HL-60/S4 treated with retinoic acid at 250 ng/mL for 4 days and 3 days (cell line): ENCODE results near the gene CFAP97D2.
"Not testable (repeated sequence)": the region's sequence is repeated elsewhere in the genome, so short reads cannot be mapped to it uniquely, and the experiment has no call there.

ENCODE experiments used
- in situ Hi-C: fragments of 300-500 bp; cut with MboI; formaldehyde crosslinking; loops from 2 replicates; pipeline ENCODE4 v1.7.0; 2022; ENCODE audit warnings: low sequenced_read_pairs

Gene CFAP97D2

DNA sequence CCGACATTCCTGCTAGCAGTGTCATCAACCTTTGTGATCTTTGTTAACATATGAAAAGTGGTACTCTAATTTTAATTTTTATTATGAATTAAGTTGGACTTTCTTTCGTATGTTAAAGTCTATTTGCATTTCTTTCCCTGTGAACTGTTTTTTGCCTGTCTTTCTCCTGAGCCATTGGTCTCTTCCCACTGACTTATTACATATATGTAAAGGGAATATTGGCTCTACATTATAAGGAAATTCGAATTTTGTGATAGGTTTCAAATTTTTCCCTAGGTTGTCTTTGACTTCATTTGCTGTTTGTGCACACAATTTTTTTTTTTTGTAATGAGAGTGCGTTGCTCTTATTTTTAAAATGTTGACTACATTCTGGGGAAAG, 55.2 kb downstream of the CFAP97D2 start:
- in situ Hi-C loops = no loop called here

DNA sequence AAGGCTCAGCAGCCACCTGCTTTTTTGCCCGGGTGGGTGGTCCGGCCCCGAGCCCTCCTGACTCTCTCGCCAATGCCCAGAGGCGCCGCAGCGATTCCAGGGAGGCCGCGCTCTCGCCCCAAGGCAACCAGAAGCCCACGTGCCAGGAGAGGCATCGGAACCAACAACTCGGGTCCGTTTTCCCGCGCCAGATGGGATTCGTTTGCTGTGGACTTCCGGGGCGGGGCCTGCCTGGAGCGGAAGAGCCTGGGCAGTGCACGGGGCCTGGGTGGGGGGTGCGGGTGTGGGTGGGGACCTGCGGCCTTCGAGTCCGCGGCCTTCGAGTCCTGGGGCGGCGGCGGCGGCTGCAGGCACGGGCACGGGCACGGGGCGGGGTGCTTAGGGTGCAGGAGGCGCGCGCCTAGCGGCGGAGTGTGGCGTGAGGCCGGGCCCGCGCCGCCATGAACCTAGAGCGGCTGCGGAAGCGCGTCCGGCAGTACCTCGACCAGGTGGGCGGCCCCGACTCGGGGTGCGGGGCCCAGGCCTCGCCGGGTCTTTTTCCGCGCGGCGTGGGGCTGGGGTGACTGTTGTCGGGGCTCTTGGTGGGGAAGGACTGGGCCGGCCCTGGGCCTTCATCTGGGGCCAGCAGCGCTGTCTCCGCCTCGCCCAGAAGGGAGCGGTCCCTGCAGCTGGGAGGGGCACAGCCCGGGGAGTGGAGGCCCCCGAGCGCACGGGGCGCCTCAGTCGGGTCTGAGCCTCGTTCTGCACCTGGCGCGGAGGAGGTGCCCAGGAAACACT, 55.8 kb downstream of the CFAP97D2 start, which contains the start of gene CDC16:
Gene CDC16, plus strand, starts transcription at position 253 of the 777 bp plus-strand sequence. Its CDS starts 188 bp downstream, at position 441.
- in situ Hi-C loops = no loop called here

DNA sequence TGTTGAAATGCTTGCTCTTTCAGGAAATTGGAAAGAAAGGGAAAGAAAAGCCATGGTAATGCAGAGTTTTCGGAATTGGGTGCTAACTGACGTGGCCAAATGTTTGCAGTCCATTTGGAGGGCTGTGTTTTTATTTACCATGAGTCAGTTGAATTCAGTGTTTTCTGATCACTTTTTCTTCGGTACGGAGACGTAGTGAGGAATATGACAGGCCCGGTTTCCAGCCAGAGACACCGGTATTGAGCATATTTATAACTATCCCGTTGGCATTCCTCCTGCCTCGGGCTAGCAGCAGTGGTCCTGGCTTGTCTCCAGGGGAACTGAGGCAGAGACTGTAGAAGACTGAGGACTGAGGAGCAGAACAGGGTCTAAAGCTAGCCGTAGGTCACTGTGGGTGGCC, 56.6 kb downstream of the CFAP97D2 start:
- in situ Hi-C loops = no loop called here

DNA sequence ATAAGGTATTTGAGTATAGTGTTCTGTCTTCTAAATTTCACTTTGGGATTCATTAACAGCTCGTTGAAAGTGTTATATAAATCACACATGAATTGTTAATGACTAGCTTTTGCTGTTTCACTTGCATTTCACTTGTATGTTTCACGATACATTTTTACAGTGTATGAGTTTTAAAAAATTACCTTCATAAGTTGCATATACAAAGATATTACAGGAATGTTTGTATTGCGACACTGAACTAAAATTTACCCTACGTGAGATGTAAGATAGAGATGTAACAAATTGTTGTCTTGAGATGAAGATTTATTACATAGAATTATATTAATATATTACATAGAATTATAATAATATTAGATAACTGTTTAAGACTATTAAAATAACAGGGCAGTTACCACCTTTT, 57.2 kb downstream of the CFAP97D2 start:
- in situ Hi-C loops = no loop called here

DNA sequence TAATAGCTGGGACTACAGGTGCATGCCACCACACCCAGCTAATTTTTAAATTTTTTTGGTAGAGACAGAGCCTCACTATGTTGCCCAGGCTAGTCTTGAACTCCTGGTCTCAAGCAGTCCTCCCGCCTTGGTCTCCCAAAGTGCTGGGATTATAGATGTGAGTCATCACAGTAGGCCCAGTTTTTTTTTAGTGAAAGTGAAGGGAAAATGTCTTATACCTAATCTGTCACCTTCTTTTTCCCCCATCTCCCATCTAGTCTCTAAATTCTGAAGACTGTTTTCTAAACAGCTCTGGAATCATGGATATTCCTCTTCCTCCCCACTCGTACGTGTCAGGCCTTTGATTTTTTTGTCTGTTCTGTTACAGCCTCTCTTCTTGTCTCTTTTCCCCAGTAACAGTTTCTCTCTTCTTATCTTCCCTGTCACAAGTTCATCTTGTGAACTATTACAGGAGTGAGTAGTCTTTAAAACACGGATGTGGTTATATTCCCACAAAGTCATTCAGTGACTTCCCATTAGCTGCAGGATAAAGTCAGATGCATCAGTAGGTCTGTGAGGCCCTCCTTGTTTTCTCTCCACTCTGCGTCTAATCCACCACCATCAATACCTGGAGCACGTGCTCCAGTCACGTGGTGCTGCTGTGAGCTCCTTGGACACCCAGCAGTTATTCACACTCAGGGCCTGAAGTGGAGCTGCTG, 58.5 kb downstream of the CFAP97D2 start:
- in situ Hi-C loops = no loop called here

DNA sequence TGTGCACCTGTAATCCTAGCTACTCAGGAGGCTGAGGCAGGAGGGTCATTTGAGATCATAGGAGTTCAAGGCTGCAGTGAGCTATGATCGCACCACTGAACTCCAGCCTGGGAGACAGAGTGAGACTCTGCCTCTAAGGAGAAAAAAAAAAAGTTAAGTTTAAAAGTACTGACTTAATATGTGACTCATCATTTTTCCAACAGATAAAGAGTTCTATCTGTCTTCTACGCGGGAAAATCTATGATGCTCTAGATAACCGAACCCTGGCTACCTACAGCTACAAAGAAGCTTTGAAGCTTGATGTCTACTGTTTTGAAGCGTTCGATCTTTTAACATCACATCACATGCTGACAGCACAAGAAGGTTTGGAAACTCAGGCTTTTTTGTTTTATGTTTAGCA, 62.9 kb downstream of the CFAP97D2 start:
- in situ Hi-C loops = no loop called here

DNA sequence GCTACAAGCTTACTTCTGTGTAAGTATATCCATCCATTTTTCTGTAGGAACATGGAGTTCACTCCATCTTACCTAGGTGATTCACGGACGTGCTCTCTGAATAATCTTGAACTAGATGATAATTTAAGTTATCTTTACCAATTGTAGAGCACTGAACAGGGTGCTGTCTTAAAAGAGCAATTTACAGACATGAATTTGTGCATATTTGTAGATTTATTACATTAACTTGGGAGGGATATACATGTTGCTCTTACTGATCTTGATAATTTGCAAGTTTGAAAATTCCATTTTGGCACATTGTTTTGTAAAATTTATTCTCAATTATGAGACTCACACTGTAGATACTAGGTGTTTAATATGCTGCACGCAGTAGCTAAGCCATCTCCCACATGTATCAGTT, 64.9 kb downstream of the CFAP97D2 start:
- in situ Hi-C loops = no loop called here

DNA sequence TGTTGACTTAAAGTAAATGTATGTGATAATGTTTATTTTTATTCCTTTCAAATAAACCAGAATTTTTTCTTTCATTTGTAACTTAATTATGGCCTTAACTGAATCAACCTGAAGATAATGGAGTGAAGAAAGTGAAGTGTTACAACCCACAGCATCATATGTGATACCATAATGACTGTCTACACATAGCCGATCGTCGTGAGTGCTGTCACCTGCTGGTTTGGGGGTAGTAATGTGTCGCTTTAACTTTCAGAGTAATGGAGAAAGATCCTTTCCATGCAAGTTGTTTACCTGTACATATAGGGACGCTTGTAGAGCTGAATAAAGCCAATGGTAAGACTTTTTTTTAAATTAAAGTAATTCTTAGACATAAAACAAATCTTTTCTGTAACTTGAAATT, 65.6 kb downstream of the CFAP97D2 start:
- in situ Hi-C loops = no loop called here

DNA sequence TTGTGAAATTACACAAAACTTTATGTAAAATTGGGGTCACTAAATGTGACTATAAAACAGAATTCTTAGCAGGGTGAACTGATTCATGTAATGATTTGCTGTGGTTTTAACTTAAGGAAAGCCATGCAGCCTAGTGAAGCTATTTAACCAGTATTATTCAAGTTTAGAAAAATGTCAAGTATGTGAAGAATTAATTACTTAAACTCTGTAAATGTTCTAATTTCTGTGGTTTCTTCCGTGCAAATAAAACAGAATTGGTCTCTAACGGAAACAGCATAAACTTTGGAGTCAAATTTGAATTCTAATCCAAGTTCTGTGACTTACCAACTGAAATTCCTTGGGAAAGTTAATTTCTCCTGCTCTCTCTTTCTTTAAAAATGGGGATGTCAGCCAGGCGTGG, 69.0 kb downstream of the CFAP97D2 start:
- in situ Hi-C loops = no loop called here

DNA sequence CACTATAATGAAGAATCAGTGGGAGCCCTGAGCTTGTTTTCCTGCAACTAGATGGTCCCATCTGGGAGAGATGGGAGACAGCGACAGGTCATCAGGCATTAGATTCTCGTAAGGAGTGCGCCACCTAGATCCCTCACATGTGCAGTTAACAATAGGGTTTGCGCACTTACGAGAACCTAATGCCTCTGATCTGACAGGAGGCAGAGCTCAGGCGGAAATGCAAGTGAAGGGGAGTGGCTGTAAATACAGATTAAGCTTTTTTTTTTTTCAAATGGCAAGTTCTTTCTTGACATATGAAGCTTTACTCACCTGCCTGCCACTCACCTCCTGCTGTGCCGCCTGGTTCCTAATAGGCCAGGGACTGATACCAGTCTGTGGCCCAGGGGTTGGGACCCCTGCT, 70.0 kb downstream of the CFAP97D2 start:
- in situ Hi-C loops = no loop called here

DNA sequence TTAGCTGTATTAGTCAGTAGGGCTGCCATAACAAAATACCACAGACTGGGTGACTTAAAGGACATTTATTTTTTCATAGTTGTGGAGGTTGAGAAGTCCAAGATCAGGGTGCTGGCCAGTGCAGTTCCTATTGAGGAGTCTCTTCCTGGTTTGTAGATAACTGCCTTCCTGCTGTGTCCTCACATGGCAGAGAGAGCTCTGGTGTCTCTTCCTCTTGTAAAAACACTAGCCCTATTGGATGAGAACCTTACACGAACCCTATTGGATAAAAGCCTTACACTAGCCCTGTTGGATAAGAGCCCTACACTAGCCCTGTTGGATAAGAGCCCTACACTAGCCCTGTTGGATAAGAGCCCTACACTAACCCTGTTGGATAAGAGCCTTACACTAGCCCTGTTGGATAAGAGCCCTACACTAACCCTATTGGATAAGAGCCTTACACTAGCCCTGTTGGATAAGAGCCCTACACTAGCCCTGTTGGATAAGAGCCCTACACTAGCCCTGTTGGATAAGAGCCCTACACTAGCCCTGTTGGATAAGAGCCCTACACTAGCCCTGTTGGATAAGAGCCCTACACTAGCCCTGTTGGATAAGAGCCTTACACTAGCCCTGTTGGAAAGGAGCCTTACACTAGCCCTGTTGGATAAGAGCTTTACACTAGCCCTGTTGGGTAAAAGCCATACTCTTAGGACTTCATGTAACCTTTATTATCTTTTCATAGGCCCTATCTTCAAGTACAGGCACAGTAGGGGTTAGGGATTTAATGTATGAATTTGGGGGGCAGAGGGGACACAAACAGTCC, 72.8 kb downstream of the CFAP97D2 start:
- in situ Hi-C loops = not testable (repeated sequence)

DNA sequence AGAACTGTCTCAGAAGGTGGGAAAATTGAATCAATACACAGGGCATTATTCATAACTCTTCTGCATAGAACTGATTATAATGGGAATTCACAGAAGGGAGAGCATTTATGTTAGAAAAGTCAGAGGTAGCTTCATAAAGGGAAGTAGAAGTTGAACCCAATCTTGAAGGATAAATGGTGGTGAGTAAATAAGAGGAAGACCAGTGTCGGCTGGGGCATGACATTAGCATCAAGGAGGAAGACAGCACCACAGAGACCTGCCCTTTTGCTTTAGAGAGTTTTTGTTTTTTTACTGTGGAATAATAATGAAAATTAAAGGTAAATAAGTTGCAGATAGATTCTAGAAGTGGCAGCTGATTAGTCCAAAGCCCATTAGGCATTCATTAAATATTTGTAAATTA, 77.5 kb downstream of the CFAP97D2 start:
- in situ Hi-C loops = no loop called here

DNA sequence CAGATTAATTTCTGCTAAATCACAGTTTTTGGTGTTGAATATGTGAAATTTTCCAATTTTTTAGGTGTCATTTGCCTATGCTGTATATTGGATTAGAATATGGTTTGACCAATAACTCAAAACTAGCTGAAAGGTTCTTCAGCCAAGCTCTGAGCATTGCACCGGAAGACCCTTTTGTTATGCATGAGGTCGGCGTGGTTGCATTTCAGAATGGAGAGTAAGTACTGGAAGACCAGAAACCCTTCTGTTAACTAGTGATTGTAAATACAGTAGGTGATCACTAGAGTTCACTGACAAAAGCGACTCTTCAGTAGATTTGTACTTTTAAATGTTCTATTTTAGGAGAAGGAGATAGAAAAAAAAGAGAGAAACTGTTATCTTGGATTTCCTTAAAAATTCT, 78.0 kb downstream of the CFAP97D2 start:
- in situ Hi-C loops = no loop called here

DNA sequence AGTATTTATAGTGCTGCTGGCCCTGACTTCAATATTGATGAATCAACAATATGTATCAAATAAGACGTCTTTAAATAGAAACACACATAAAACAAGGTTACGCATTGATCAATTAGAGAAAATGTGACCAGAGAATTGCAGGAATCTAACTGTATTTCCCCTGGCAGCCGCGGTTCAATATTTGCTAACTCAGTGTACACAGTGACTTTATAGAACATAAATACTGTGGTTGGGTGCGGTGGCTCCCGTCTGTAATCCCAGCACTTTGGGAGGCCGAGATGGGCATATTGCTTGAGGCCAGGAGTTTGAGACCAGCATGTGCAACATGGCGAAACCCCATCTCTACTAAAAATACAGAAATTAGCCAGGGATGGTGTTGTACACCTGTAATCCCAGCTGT, 79.5 kb downstream of the CFAP97D2 start:
- in situ Hi-C loops = no loop called here

DNA sequence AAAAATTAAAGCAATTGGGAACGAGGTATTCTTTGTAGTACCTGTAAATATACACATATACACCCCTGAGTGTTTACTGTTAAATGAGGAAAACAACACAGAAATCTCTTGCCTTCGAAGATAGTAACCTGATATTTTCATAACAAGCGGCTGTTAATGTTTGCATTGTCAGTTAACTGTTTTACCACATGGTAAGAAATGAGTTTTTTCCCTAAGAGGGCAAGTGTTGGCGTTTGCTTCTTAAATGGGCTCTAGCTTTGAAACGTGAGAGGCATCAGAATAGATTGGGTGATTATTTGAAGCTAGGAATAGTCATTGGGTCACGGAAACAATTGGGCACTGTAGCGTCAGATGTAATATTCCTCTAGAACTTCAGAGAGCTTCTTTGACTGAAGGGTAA, 80.3 kb downstream of the CFAP97D2 start:
- in situ Hi-C loops = no loop called here

DNA sequence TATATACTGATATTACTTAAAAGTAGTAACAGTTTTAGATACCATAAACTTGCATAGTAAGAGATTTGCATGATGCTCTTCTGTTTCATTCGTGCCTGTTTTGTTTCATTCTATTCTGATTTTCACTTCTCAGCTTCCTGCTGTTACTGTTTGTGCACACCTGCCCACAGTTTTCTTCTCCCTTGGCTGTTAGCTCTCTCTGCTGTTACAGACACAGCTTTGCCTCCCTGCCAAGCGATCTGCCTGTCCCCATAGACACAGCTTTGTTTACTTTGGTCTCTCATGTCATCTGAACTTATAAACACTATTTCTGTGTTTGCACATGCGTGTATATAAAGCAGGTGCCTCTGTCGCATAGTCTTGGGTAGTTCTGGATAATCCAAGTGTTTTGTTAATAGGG, 80.9 kb downstream of the CFAP97D2 start:
- in situ Hi-C loops = no loop called here

DNA sequence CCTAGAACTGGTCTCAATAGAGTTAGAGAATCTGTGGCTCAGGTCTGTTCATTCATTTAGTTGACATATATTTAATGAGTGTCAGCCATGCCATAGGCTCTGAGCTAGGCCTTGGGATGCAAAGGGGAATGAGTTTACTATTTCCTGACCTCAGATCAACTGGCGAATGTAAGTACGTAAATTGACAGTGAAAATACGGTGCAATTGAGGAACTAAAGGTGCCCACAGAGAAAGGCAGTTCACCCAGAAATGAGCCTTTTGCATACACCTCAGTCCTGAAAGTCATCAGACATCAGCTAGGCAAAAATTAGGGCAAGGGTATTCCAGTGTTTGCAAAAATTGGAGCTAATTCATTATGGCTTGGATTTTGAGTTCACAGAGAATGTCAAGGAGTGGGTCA, 81.8 kb downstream of the CFAP97D2 start:
- in situ Hi-C loops = no loop called here

DNA sequence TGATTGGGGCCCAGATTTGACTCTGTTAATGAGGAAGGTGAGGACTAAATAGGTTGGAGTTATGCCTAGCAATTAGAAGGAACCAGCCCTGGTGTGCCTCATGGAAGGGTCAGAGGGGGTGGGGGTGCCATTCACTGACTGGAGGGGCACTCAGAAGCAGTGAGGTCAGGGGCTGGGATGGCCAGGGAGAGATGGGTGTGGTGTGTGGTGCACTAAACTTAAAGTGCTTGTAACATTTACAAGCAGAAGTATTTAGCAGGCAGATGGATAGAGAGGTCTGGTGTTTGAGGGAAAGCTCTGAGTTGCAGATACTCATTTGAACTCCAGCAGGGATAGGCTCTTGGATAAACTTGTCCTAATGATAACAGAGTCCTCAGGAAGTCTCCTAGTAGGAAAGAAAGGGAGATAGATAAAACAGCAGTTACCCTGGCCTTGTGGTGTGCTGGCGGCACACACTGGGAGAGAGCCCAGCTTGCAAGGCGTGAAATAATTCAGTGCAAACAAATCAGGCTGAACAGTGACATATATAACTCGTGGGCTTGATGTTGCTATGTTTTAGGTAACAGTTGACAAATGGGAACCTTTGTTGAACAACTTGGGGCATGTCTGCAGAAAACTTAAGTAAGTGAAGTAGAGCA, 82.4 kb downstream of the CFAP97D2 start:
- in situ Hi-C loops = no loop called here

DNA sequence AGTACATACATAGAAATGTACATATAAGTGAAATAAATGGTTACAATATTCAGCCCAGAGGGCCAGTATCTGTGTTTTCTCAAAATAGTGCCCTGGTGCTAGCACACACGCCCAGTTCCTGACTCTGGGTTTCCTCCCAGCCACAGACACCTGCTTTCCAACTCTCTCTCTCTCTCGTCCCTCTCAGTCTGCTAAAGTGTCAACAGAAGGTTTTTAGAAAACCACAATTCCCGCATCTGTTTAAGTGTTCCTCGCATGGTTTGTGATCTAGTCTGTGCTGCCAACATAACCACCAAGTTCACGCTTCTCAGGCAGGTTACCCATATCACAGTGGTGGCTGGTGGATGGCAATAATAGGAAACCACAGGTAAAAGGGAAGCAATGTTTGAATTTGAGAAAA, 84.5 kb downstream of the CFAP97D2 start:
- in situ Hi-C loops = no loop called here

DNA sequence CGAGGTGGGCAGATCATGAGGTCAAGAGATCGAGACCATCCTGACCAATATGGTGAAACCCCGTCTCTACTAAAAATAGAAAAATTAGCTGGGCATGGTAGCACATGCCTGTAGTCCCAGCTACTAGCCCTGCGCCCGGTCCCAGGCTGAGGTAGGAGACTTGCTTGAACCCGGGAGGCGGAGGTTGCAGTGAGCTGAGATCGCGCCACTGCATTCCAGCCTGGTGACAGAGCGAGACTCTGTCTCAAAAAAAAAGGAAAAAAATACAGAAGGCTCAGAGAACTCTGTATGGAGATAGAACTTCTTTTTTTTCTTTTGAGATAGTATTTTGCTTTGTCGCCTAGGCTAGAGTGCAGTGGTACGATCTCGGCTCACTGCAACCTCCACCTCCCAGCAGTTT, 85.3 kb downstream of the CFAP97D2 start:
- in situ Hi-C loops = not testable (repeated sequence)

DNA sequence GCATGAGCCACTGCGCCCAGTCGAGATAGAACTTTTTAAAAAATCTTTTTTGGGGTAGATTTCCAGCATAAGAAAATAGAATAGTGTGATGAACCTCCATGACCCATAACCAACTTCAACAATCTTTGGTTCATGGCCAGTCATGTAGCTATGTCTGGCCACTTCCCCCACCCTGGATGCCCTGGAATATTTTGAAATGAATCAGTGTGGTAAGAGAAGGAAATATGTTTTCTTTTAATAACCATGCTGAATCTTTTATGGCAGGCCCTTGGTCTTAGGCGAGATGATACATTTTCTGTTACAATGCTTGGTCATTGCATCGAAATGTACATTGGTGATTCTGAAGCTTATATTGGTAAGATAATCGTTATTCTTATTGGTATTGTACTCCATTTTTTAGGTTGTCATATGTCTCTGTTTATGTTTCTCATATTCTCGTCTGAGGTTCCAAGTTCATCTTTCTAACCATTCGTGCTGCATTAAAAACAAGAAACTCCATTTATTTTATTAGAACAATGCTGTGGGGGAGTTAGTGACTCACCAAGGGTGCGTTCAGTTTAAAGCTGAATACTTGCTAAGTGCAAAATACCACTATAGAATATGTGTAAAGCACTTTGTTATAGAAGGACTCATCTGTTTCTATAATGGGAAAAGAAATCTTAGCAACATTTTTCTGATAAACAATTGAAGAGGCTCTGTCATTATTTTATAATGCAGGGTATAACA, 86.0 kb downstream of the CFAP97D2 start:
- in situ Hi-C loops = no loop called here
